Activated CD4-positive, CD25-positive, alpha-beta regulatory T cell treated with anti-CD3 and anti-CD28 coated beads, Interleukin-2, amount 50 U/mL, for 72 hours (primary cell): ENCODE results near the gene CCDC178.
"Not testable (repeated sequence)": the region's sequence is repeated elsewhere in the genome, so short reads cannot be mapped to it uniquely, and the experiment has no call there.

Source experiments
- DNase-seq: peaks from one replicate; pipeline ENCODE4 v3.0.0; 2021

Gene CCDC178

DNA sequence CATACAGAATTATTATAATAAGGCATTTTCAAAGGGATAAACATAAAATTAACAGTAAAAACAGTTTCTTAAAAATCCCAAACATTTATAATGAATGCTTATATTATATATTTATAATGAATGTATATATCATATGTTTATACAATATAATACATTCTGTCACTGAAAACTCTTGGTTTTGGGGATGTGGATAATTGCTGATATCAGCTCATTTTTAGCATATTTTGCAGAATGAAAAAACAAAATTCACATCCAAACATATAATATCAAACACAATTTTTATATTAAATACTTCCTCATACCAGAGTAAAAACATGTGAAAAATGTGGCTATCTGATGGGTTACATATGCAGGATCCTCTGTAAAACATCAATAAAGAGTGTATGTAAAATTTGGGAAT is 465.0 kb downstream of the CCDC178 start:
- DNase-seq, result no peak

DNA sequence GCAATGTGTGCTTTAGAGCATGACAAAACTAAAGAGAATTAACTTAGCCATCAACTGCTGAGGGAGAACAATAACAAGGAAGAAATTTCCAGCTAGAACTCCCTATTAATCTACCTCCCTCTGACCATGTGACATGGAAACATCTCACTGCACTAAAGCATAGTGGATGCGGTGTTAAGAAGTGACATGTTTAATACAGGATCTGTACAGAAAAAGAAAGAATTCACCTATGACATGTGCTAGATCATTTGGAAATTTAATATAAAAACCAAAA is 465.4 kb downstream of the CCDC178 start:
- no peak for DNase-seq

DNA sequence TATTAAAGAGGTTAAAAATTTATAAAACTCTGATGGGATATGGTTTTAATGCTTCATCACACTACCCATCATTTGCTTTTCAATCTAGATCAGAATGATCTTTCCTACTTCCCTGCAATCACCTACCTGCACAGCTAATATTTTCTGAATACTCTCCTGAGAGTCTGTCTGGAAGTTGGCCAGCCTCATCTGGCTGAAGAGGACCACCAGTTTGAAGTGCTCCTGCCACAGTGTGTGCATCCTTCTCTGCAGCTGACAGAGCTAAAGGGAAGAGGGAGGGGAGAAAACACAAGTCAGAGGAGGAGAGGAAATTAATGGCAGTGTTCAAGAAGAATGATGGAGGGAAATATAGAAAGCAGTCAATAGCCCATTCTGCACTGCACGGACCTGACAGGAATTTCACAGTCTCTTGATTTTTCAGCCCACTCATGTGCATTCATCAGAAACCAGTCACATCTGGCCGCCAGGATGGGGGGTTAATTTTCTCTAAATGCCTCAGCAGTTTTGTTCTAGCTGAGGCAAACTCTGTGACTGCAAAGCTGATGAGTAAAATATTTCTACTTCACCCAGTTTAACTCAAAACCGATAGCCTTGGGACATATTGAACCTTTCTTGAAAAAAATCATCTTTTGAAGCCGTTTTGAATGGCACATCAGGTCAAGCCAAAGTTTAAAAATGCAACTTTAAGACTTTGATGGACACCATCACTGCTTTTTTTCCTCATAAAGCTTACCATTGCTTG is 465.9 kb downstream of the CCDC178 start:
- DNase-seq, result no peak

DNA sequence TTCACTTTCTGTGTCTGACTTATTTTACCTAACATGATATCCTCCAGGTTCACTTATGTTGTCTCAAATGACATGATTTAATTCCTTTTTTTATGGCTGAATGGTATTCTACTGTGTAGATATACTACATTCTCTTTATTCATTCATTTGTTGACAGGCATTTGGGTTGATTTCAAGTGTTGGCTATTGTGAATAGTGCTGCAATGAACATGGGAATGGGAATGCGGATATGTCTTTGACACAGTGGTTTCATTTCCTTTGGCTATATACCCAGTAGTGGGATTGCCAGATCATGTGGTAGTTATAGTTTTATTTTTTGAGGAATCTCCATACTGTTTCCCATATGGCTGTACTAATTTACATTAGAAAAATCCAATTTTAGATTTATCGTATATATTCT is 472.3 kb downstream of the CCDC178 start:
- DNase-seq, result no peak

DNA sequence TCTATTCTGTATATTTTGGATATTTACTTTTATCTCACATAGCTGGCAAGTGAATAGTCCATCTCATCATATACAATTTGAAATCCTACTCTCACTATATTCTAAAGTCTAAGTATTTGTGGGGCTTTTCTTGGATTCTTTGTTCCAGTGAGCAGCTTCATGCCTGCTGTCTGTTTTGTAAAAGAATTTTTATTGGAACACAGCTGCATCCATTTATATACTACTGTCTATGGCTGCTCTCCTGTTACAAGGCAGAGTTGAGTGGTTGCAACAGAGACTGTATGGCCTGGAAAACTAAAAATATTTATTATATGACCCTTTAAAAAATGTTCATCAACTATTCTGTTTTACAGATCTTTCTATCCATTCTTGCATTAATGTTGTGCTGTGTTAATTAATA is 474.4 kb downstream of the CCDC178 start:
- no peak for DNase-seq

DNA sequence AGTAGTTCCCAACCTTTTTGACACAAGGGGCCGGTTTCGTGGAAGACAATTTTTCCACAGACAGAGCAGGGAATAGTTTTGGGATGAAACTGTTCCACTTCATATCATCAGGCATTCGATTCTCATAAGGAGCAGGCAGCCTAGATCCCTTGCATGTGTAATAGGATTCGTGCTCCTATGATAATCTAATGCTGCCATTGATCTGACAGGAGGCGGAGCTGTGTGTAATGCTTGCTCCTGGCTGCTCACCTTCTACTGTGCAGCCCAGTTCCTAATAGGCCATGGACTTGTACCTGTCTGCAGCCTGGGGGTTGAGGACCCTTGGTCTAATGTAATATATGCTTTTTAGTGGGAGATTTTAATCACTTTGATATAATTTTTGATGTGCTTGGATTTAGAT is 479.0 kb downstream of the CCDC178 start:
- no peak for DNase-seq

DNA sequence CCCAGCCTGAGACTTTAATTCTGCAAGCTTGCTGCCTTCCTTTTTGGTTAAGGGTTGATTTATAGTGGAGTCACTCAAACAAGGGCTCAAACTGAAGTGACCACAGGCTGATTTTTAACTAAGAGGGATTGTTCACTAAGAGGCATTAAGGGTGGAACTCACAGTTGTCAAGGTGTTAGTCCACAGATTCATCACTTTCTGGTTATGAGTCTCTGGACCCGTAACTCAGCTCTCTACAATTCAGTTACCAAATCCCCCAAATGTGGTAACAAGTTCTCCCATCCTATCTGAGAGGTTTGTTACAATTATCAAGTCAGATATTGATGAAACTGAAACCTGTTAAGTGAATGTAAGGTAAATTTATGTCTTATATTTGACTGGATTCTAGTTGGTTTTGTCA is 481.8 kb downstream of the CCDC178 start:
- DNase-seq, result no peak

DNA sequence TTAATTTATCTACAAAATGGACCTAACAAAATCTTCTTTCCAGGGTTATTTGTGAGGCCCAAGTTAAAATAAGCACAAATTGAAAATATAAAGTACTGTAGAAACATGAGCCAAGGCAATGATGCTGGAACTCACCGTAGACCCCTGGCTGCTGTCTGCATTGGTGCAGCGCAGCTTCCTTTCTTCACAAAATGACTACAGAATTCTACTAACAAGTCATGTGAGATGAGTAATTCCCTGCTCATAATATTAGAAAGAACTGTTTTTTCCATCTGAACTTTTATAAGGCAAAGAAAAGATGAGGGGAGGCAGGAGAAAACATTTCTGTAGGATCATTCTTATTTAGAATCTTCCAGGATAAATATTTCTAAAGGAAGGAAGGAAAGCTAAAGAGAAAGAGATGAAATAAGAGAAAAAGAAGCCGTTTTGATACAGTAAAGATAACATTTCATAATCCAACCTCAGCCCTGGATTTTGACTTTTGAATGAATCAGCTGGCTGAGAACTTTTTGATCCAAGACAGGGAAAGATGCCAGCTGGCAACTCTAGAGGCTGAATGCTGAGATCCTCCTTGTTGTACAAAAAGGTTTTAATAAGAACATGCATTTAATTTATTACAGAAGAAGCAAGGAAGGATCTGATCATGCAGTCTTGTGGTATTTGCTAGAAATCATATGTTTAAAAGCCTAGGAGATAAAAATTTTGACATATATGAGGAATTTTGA is 483.8 kb downstream of the CCDC178 start:
- DNase-seq, result no peak

DNA sequence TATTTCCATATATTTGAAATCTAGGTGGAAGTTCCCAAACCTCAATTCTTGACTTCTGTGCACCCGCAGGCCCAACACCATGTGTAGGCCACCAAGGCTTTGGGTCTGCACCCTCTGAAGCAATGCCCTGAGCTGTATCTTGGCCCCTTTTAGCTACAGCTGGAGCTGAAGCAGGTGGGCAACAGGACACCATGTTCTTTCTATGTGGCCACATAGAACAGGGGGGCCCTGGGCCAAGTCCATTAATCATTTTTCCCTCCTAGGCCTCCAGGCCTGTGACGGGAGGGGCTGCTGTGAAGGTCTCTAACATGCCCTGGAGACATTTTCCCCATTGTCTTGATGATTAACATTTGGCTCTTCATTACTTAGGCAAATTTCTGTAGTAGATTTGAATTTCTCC is 488.2 kb downstream of the CCDC178 start:
- not testable (repeated sequence) for DNase-seq

DNA sequence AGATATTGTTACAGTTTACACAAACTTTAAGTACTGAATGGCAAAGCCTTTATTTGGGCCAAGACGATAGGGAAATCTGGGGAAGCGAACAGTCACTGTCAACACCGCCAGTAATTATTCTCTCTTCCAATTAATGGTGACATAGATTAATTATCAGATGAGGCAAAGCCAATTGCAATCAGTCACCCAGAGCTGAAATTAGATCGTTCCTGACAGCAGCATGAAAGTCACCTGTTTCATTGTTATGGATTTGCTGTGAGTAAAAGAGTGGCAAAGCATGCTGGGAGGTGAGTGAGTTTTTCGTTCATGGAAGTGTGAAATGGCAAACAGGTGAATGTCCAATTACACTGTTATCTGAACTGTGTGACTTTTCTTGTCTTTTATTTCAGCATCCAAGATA is 502.9 kb downstream of the CCDC178 start:
- no peak for DNase-seq

DNA sequence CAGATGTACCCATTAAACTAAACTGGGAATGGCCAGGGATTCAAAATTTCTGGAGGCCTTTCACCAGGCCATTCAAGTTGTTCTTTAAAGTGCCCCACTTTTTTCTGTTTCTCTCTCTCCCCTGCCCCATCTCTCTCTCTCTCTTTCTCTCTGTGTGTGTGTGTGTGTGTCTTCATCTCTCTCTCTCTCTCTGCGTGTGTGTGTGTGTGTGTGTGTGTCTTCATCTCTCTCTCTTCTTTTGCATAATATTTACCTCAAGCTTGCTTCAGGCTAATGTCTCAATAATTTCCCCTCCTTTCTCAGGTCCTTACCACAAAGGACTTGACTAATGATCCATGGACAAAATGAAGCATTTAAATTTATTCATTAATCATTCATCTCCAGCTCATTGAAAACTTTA is 503.5 kb downstream of the CCDC178 start:
- DNase-seq, result no peak

DNA sequence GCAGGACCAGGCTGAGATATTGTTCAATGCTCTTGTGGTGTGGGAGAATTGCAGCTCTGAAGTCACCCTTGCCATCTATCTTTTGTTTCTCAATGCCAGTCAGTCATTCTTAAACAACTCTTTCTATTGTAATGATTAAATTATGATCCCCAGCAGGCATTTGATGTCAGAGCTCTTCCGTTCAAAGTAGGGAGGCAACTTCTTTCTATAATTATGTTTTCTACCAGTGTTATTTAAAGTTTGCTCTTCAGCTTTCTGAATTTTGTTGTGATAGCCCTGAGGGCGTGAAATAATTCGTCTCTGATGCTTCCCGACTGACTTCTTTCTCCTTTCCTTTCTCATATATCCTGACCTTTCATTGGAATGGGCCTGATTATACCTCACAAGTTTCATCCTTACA is 506.3 kb downstream of the CCDC178 start:
- no peak for DNase-seq

DNA sequence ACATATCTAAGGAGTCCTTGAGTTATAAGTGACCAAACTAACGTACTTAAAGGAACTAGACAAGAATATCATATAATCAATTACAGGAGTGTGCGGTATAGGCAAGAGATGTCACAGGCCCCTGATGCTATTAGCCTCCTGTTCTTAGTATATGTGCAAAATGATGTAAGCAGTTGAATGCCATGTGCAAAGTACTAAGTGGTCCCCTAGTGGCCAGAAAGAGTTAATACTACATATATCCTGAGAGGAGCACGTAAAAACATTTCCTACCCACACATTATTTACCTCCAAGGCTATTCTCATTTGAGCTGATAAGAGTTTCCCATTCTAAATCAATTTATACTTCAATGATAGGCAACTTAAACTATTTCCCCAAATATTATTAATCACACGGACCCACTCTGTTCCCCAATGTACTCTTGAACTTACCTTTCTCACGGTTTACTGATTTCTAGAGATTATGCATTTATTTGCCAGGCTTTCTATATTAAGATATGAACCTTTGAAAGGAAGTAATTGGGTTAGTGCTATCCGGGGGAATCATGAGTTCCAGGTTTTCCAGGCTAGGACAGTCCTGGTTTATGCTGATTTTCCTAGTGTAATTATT is 509.7 kb downstream of the CCDC178 start:
- DNase-seq, result no peak

DNA sequence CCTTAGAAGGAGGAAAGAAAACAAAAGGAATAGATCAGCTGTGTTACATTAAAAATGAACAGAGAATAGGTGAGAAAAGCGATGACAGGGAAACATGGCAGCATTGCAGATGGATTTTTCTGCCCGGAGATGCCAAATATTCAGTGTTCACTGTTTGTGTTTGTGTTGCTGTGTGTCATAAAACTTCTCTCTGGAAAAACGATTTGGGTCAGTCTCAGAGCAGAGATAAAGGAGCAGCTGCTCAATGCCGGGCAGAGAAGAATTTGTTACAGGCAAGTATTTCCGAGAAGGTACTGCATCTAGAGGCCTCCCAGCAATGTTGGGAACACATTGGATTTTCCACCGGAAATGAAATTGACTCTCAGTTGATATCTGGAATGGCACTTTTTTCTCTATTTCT is 511.3 kb downstream of the CCDC178 start:
- no peak for DNase-seq

DNA sequence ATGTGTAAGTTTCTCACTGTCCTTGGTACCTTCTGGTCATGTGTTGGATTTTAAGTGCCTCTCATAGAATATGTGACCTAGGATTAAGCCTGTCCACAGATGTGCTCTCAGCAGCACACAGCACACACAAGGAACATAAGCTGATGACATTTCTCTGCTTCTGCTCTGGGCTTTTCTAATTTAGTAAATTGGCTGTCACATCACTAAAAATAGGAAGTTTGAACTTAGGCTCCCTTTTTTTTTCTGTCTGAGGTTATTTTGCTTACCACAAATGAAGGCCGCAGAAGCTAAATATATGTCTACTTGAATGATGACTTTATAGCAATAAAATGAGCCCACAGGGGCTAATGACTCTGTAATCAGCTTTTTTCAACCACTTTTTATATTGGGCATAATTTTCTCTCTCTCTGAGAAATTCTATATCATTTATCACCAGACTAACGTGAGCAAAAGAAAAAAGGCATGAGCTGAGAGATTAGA is 517.5 kb downstream of the CCDC178 start:
- DNase-seq, result no peak

DNA sequence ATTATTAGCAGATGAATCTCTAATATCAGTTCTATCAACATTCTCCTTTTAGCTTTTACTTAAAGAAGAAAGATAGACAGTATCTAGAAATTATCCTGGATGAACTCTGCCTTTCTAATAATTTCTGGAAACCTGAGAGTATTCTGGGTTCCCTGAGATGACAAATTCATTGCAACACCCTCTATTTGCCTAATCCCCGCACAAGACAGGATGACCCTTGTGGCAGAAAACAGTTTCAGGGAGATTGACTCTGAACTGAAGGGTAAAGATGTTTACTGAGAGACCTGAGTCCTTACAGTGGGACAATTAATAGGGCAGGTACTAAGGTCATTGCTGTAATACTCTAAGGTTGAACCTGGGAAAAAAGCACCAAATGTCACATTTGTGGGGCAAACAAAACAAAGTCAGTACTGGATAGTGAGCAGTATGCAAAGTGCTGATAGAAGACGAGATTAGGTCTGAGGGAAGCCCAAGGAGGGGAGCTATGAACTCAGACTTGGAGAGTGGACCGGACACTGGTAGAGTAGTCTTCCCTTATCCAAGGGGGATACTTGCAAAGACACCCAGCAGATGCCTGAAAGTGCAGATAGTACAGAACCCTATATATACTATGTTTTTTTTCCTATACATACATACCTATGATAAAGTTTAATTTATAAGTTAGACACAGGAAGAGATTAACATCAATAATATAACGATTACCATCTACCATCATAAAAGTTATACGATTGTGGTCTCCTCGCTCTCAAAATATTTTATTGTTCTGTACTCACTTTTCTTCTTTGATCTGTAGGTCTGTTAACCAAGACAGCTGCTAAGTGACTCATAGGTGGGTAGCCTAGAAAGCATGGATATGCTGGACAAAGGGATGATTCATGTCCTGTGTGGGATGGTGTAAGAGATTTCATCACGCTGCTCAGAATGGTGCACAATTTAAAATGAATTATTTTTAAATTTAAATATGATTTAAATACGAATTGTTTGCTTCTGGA is 519.4 kb downstream of the CCDC178 start:
- DNase-seq, result no peak

DNA sequence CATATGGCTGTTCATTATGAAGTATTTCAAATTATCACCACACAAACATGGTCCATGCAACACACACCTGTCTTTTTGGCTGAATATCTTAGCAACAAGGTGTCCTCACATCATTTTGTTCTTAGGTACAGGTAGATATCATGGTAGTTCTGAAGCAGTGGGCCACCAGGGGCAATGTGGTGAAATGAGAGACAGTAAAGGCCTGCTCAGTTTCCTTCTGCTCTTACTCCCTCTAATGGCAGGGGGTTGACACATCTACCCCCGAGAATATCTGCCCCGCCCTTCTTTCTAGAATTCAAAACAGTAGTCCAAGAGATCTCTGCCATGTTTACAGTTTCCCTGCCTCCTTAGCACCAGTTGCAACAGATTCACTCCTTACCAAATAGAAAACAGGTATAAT is 520.7 kb downstream of the CCDC178 start:
- no peak for DNase-seq

DNA sequence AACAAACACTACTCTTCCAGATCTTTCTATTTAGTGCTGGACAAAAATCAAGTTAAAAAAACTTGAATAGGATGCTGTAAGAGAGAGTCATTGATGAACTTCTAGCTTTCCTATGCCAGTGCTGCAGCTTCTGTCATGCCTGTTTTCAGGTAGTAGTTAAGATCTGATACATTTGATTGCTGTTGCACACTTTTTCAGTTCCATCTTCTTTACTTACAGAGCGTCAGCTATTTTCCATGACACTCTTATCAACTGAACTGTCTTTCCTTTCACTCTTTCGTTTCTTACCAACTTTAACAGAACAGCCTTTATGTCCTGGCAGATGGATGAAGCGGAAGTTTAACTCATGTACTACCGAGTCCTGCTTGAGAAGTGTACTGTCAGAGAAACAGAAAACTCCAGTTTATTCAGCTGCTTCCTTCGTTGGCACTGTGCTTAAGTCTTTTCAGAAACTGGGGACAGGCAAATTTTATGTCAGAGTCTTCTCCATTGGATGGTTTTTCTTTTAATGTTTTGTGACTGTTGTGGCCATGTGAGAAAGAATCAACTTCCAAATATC is 521.8 kb downstream of the CCDC178 start:
- DNase-seq, result no peak

DNA sequence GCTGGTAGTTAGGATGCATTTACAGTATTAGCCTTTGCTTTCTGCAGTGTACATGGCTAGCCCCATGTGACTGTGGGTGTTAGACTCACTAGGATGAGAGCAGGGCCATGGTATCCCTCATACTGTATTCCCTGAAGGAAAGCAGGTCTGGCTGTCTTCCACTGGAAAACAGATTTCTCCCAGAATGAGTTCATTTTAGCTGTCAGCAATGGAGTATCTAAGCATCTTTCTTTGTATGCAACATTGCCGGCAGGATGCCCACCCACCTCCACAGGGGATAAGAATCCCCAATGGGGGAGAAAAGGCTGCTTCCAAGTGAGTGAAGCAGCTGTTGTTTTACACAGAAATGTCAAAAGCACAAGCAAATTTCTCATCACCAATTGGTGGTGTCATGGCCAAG is 525.0 kb downstream of the CCDC178 start:
- no peak for DNase-seq

DNA sequence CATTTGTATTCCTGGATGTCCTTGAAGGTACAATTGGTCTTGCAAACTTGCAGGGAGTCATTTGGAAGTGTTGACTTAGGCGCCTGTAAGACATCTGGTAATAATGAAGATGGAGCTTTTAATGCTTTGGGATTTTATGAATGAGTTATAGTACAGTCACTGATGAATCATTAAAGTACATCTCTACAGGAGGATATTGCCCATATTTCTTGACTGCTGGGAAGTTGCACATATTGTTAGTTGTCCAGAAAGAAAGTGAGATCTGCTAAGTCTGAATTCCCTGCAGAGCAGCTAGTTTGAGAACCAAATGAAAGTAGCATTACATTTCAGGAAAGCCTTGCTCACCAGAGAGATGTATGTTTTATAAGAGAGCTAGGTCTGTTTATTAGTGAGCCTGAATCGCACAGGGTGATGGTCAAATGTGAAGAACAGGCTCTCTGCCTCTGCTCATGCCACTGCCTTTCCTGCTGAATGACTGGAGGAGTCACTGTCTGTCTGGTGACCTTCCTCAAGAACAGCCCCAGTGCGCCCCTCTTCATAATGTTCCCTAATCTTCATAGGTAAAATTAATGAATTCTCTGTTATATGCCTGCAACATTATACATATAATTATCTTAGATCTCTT is 528.7 kb downstream of the CCDC178 start:
- DNase-seq, result no peak

DNA sequence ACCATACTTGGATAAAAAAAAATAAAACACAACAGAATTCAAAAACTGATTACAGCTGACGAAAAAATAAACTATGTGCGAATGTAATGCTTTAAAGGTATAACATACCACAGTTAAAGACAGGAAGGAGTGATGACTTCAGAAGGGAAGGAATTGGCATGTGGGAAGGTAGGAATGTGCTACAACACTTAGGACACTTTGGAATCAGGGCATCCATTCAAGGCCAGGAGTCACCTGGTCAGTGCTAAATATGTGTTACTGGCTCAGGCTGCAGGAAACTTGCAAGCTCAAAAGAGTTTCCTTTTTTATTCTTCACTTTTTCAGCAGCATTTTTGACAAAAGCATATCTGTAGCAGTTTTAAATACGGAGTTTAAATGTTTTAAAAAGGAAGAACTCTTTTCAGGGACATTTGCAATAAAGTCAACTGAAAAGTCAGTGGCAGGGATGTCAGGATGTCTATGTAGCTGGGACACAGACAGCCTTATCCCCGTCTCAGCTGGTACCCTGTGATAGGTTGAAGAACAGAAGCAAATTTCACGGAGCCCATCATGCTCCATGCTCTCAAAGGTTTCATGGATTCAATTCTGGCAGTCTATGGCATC is 529.7 kb downstream of the CCDC178 start:
- no peak for DNase-seq
